OCI-LY1 (cell line): ENCODE data around the gene VCAM1.

ENCODE experiments used
- CTCF ChIP-seq: fragments of 200-600 bp; sonication (generic), shearing (Covaris generic); IDR thresholded peaks from 2 replicates; pipeline ENCODE4 v1.5.1; 2017; ENCODE audit warnings: mild to moderate bottlenecking, antibody characterized with exemption, low read length, moderate library complexity, mixed read lengths
- EZH2 ChIP-seq: fragments of 200-600 bp; sonication (generic), shearing (Covaris generic); IDR thresholded peaks from 2 replicates; pipeline ENCODE4 v1.8.0; 2017; ENCODE audit warnings: borderline replicate concordance, mixed run types, mild to moderate bottlenecking, antibody characterized with exemption, low read length, moderate library complexity, mixed read lengths

- TF ChIP-seq CTCF (no peak), EZH2 (no peak)
These were observed 15.1 kb upstream of the VCAM1 start for GRCh38 chr1:100704473-100704872.
